CD4-positive, alpha-beta T cell (primary cell): ENCODE data around the gene CFAP119. TPM values are rescaled to one million over a fixed set of nuclear protein-coding genes. Genes with fewer than 3 reads are reported as not detected.
A peak's percentile ranks its signal among the peaks of the same experiment; 100 is the strongest.

Source experiments
- ATAC-seq: fragments of 200-7000 bp; cut with Tn5 transposase; one replicate; pipeline ENCODE4 v1.10.0; 2022; ENCODE audit warnings: mild to moderate bottlenecking; ENCODE audit not compliant: poor library complexity
- CTCF ChIA-PET: fragments of 350-600 bp; sonication (Branson Sonifier 250); formaldehyde crosslinking; loops from one replicate; lab custom pipeline; 2021; ENCODE audit warnings: antibody characterized with exemption, inconsistent platforms; lab: Charles Lee
- POLR2A ChIA-PET: fragments of 350-600 bp; sonication (Branson Sonifier 250); formaldehyde crosslinking; loops from one replicate; lab custom pipeline; 2021; ENCODE audit warnings: antibody characterized with exemption, inconsistent platforms; lab: Charles Lee
- DNase-seq, 14 experiments: peaks; one replicate each; pipeline ENCODE4 v3.0.0-alpha.2; 2013 to 2020; ENCODE audit warnings: mixed read lengths in 2 of 14
- H3K27ac ChIP-seq, 2 donors: one replicate each; pipeline versions ENCODE4 v1.5.1 to v1.7.0; 2013; ENCODE audit warnings: low read length in 2 of 2, low read depth in 1 of 2, mild to moderate bottlenecking in 1 of 2
- H3K27me3 ChIP-seq, 2 experiments: 1 replicate in 1 of 2; 2 replicates in 1 of 2; pipeline versions ENCODE4 v1.6.1 to v1.7.0; 2013; ENCODE audit warnings: low read length in 2 of 2, control low read depth in 1 of 2, mild to moderate bottlenecking in 1 of 2, moderate library complexity in 1 of 2; ENCODE audit not compliant: insufficient read depth in 2 of 2, control insufficient read depth in 1 of 2
- H3K36me3 ChIP-seq: one replicate; pipeline ENCODE4 v1.6.1; 2013; ENCODE audit warnings: low read length, control low read depth; ENCODE audit not compliant: insufficient read depth
- H3K4me1 ChIP-seq: one replicate; pipeline ENCODE4 v1.6.1; 2013; ENCODE audit warnings: low read length, control low read depth; ENCODE audit not compliant: insufficient read depth
- H3K4me3 ChIP-seq: one replicate; pipeline ENCODE4 v1.5.1; 2013; ENCODE audit warnings: mild to moderate bottlenecking, low read length, moderate library complexity
- H3K9me3 ChIP-seq, 2 experiments: 1 replicate in 1 of 2; 2 replicates in 1 of 2; pipeline versions ENCODE4 v1.6.1 to v1.7.0; 2013; ENCODE audit warnings: low read length in 2 of 2, mild to moderate bottlenecking in 2 of 2, control low read depth in 1 of 2, moderate library complexity in 1 of 2; ENCODE audit not compliant: control insufficient read depth in 1 of 2, insufficient read depth in 1 of 2
- H3K27ac Mint-ChIP-seq: one replicate; pipeline ENCODE4 v1.8.0; 2020; ENCODE audit warnings: mixed read lengths
- H3K27me3 Mint-ChIP-seq: one replicate; pipeline ENCODE4 v1.8.0; 2021; ENCODE audit warnings: mixed read lengths
- H3K36me3 Mint-ChIP-seq: one replicate; pipeline ENCODE4 v1.8.0; 2021; ENCODE audit warnings: low read depth, mixed read lengths
- H3K4me1 Mint-ChIP-seq: one replicate; pipeline ENCODE4 v1.8.0; 2021; ENCODE audit warnings: low read depth, mixed read lengths
- H3K4me3 Mint-ChIP-seq: one replicate; pipeline ENCODE4 v1.8.0; 2020; ENCODE audit warnings: mild to moderate bottlenecking, mixed read lengths
- H3K9me3 Mint-ChIP-seq: one replicate; pipeline ENCODE4 v1.8.0; 2020; ENCODE audit warnings: mixed read lengths
- intact Hi-C, 2 experiments: fragments of 100-400 bp; cut with DNase I in 1 of 2; cut with micrococcal nuclease in 1 of 2; formaldehyde crosslinking; loops; one replicate each; pipeline versions ENCODE4 v1.15.1 to v1.9.0; 2023 to 2025; cut with DNase I, micrococcal nuclease
- total RNA-seq, 174 experiments: library from RNA in 2 of 174; stranded (reverse) in 2 of 174; gene quantifications; one replicate each; pipeline ENCODE4 v1.2.3 and lab custom pipeline; 2021 to 2026
- TF ChIP-seq, protein P1 (sequence below): fragments of 200-600 bp; IDR thresholded peaks from one replicate; pipeline ENCODE4 v1.8.0; 2022; ENCODE audit warnings: antibody characterized with exemption, mild to moderate bottlenecking

The CFAP119 gene
- total RNA-seq, 2 experiments from 2014 or later = 1.7 to 2.2 TPM

DNA sequence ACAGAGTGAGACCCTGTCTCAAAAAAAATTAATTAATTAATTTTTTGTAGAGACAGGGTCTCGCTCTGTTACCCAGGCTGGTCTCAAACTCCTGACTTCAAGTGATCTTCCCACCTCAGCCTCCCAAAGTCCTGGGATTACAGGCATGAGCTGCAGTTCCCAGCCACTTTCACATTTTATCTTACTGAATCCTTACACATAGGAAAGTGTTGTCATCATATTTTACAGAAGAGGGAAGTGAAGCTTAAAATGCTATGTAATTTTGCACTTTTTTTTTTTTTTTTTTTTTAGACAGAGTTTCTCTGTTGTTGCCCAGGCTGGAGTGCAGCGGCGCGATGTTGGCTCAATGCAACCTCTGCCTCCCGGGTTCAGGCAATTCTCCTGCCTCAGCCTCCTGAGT is 46.3 kb upstream of the CFAP119 start:
- H3K36me3 ChIP-seq = no peaks in the 10 kb centered on the region
- ATAC-seq = no peak
- ChIA-PET POLR2A (interaction anchor here (0.7 to 1.2 kb wide), 2 partner anchors 21 to 96 kb away, joined by 3 read pairs; partner anchors contain the start of gene ZNF629), CTCF (no interaction called here)
- H3K4me1 ChIP-seq = peaks cover 21% of the 10 kb centered on the region
- H3K9me3 ChIP-seq = no peaks in the 10 kb centered on the region
- H3K27me3 Mint-ChIP-seq = no peaks in the 10 kb centered on the region
- no peak overlapping the region for H3K4me3 Mint-ChIP-seq
- H3K27ac Mint-ChIP-seq = no peak overlapping the region
- H3K27ac ChIP-seq = no peak overlapping the region
- intact Hi-C loops = no loop called here
- H3K27me3 ChIP-seq = no peaks in the 10 kb centered on the region
- no peak for DNase-seq
- no peaks in the 10 kb centered on the region for H3K9me3 Mint-ChIP-seq
- no peak overlapping the region for H3K4me3 ChIP-seq
- peaks cover 18% of the 10 kb centered on the region for H3K4me1 Mint-ChIP-seq
- TF ChIP-seq, protein P1, sequence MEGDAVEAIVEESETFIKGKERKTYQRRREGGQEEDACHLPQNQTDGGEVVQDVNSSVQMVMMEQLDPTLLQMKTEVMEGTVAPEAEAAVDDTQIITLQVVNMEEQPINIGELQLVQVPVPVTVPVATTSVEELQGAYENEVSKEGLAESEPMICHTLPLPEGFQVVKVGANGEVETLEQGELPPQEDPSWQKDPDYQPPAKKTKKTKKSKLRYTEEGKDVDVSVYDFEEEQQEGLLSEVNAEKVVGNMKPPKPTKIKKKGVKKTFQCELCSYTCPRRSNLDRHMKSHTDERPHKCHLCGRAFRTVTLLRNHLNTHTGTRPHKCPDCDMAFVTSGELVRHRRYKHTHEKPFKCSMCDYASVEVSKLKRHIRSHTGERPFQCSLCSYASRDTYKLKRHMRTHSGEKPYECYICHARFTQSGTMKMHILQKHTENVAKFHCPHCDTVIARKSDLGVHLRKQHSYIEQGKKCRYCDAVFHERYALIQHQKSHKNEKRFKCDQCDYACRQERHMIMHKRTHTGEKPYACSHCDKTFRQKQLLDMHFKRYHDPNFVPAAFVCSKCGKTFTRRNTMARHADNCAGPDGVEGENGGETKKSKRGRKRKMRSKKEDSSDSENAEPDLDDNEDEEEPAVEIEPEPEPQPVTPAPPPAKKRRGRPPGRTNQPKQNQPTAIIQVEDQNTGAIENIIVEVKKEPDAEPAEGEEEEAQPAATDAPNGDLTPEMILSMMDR = no peak
- no peaks in the 10 kb centered on the region for H3K36me3 Mint-ChIP-seq

DNA sequence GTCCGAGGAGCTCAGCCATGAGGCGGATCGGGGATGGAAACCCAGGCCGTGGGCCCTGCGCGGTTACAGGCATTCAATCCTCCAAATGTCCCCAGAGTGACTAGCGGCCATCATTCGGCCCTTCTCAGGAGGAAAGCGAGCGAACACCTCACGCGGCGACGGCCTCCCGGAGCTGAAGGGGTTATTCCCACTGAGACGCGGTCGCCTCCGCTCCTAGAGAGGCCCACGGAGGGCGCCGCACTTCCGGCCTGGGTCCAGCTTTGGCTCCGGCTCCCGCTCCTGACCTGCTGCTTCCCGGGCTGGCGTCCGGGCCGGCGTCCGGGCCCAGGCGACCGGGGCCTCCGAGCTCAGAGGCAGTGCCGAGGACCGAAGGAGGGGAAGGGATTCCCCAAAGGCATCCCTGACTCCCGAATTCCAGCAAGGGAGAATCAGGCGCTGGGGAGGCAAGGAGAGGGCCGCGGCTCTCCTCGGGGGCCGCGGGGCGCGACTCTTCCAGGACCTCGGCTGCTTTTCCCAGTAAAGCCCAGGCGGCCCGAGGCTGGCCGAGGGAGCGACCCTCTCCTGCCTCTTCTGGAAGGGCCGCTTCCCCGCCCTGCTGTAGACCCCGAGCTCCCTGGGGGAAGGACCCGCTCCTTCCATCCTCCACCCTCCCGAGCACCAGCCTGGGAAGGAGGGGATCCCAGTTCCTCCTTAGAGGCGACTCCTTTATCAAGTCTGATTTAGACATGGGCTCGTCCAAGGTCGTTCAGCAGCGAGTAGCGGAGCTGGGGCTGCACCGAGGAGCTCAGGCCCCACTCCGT is 43.7 kb upstream of the CFAP119 start:
- Histone ChIP-seq H3K9me3 (no peaks in the 10 kb centered on the region), H3K4me3 (peak overlapping the region; percentile 87), H3K4me1 (peaks cover 21% of the 10 kb centered on the region), H3K36me3 (no peaks in the 10 kb centered on the region), H3K27me3 (no peaks in the 10 kb centered on the region), H3K27ac (peak overlapping the region; percentile 38 to 59)
- no peaks in the 10 kb centered on the region for H3K36me3 Mint-ChIP-seq
- TF ChIP-seq, protein P1 = no peak
- DNase-seq (peak; percentile 28 to 77 (median 56)), ATAC-seq (peak; percentile 74)
- intact Hi-C loops = loop anchor here (1.0 kb wide), 2 partner anchors 18 to 70 kb away; partner anchors contain the start of gene ZNF629 (in 2 of the 2)
- peaks cover 18% of the 10 kb centered on the region for H3K4me1 Mint-ChIP-seq
- H3K27ac Mint-ChIP-seq = peak overlapping the region; percentile 52
- no peaks in the 10 kb centered on the region for H3K9me3 Mint-ChIP-seq
- ChIA-PET POLR2A (interaction anchor here (0.7 to 2.4 kb wide), 12 partner anchors 9 to 397 kb away, joined by 3 to 40 read pairs (median 7); partner anchors contain the start of genes FBRS, PHKG2, PYCARD and ZNF629), CTCF (interaction anchor here (0.6 to 2.7 kb wide), 4 partner anchors 9 to 87 kb away, joined by 3 to 28 read pairs (median 6); no protein-coding TSS in a partner anchor)
- peak overlapping the region; percentile 87 for H3K4me3 Mint-ChIP-seq
- H3K27me3 Mint-ChIP-seq = no peaks in the 10 kb centered on the region

DNA sequence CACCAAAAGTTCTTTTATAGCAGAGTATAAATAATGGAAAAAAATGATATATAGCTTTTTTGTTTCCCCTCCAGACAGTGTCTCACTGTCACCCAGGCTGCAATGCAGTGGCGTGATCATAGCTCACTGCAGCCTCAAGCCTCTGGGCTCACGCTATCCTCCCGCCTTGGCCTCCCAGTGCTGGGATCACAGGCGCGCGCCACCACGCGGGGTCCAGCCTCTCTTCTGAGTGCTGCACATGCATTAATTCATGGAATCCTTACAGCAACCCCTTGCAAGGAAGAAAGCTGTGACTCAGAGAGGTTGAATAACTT is 43.2 kb upstream of the CFAP119 start:
- Histone ChIP-seq H3K27ac (no peak overlapping the region), H3K9me3 (no peaks in the 10 kb centered on the region), H3K4me1 (peaks cover 21% of the 10 kb centered on the region), H3K27me3 (no peaks in the 10 kb centered on the region), H3K36me3 (no peaks in the 10 kb centered on the region), H3K4me3 (peak overlapping the region; percentile 87)
- peaks cover 18% of the 10 kb centered on the region for H3K4me1 Mint-ChIP-seq
- H3K36me3 Mint-ChIP-seq = no peaks in the 10 kb centered on the region
- intact Hi-C loops = loop anchor here (1.0 kb wide), 2 partner anchors 18 to 70 kb away; partner anchors contain the start of gene ZNF629 (in 2 of the 2)
- TF ChIP-seq, protein P1 = no peak
- H3K9me3 Mint-ChIP-seq = no peaks in the 10 kb centered on the region
- CTCF ChIA-PET = interaction anchor here (0.6 to 2.7 kb wide), 4 partner anchors 10 to 87 kb away, joined by 3 to 28 read pairs (median 6); no protein-coding TSS in a partner anchor
- H3K4me3 Mint-ChIP-seq = peak overlapping the region; percentile 87
- peak in 2 of 14 experiments; percentile 34 to 36 for DNase-seq
- peak; percentile 22 for ATAC-seq
- H3K27ac Mint-ChIP-seq = no peak overlapping the region
- POLR2A ChIA-PET = interaction anchor here (0.8 to 2.4 kb wide), 11 partner anchors 8 to 397 kb away, joined by 3 to 40 read pairs (median 7); partner anchors contain the start of genes FBRS, PHKG2, PYCARD and ZNF629
- H3K27me3 Mint-ChIP-seq = no peaks in the 10 kb centered on the region
